Measurements from ENCODE around the gene XXYLT1. TPM values are rescaled to one million over a fixed set of nuclear protein-coding genes. Genes with fewer than 3 reads are reported as not detected.

Gene XXYLT1
- total RNA-seq, 1 experiment from 2014 or later: 25.5 TPM

GRCh38 chr3:195257454-195258448 lies 13.2 kb downstream of the XXYLT1 start:
- H3K4me1 ChIP-seq (ENCODE audit: insufficient read depth, low read length): peaks cover 16% of the 10 kb centered on the region
- no peak for TF ChIP-seq CTCF (conservative IDR thresholded peaks at IDR 0.05; ENCODE audit: low read depth, low read length)
- TF ChIP-seq EZH2phosphoT487 (IDR thresholded peaks at IDR 0.05; ENCODE audit: borderline replicate concordance, low read length): no peak
- no peak for TF ChIP-seq EZH2 (IDR thresholded peaks at IDR 0.05; ENCODE audit: low read length, unreplicated experiment)
- H3K27me3 ChIP-seq (ENCODE audit: low read length): no peaks in the 10 kb centered on the region
- no TSS peak for BruUV-seq (replicated peaks)
- H3K9me3 ChIP-seq (ENCODE audit: low read length): no peaks in the 10 kb centered on the region
- H4K20me1 ChIP-seq (ENCODE audit: low read length): no peaks in the 10 kb centered on the region
- H3K9me2 ChIP-seq (replicated peaks; ENCODE audit: low read length): no peaks in the 10 kb centered on the region
- DNase-seq: no peak
- ChIA-PET CTCF (interaction anchor here (1.5 kb wide), 1 partner anchor 575 kb away, joined by 5 read pairs; no protein-coding TSS in a partner anchor), POLR2A (ENCODE audit: unreplicated experiment) (no interaction called here)
- no peak overlapping the region for H3K27ac ChIP-seq (ENCODE audit: low read length)
- no peaks in the 10 kb centered on the region for H3K36me3 ChIP-seq (ENCODE audit: low read depth, low read length)
- intact Hi-C loops (cut with micrococcal nuclease): loop anchor here (2.0 to 10.0 kb wide), 3 partner anchors 103 to 585 kb away; partner anchors contain the start of gene LSG1
- no peak overlapping the region for H2AFZ ChIP-seq (ENCODE audit: low read length)
- no peak overlapping the region for H3K4me3 ChIP-seq (ENCODE audit: low read length)
- H3F3A ChIP-seq (ENCODE audit: low read length, unreplicated experiment): no peaks in the 10 kb centered on the region
- no peak overlapping the region for H3K4me2 ChIP-seq (ENCODE audit: low read length)
- H3K9ac ChIP-seq (ENCODE audit: low read length): no peak overlapping the region
- H3K79me2 ChIP-seq (ENCODE audit: low read length): peaks cover 59% of the 10 kb centered on the region
- ATAC-seq: no peak

- CTCF ChIA-PET: no interaction called here
- H3K4me2 ChIP-seq (ENCODE audit: low read length): no peak overlapping the region
- H2AFZ ChIP-seq (ENCODE audit: low read length): no peak overlapping the region
- DNase-seq (no peak), ATAC-seq (no peak)
- no peak overlapping the region for H3K27ac ChIP-seq (ENCODE audit: low read length)
- no TSS peak for BruUV-seq (replicated peaks)
- H3K9me2 ChIP-seq (replicated peaks; ENCODE audit: low read length): no peaks in the 10 kb centered on the region
- intact Hi-C loops (cut with micrococcal nuclease): loop anchor here (5.0 to 10.0 kb wide), 2 partner anchors 102 to 150 kb away; no protein-coding TSS in a partner anchor
- no peaks in the 10 kb centered on the region for H3K36me3 ChIP-seq (ENCODE audit: low read depth, low read length)
- H3K9ac ChIP-seq (ENCODE audit: low read length): no peak overlapping the region
- POLR2A ChIA-PET (ENCODE audit: unreplicated experiment): no interaction called here
- H3K4me1 ChIP-seq (ENCODE audit: insufficient read depth, low read length): peaks cover 16% of the 10 kb centered on the region
- no peaks in the 10 kb centered on the region for H4K20me1 ChIP-seq (ENCODE audit: low read length)
- no peaks in the 10 kb centered on the region for H3K9me3 ChIP-seq (ENCODE audit: low read length)
- TF ChIP-seq EZH2 (IDR thresholded peaks at IDR 0.05; ENCODE audit: low read length, unreplicated experiment) (no peak), EZH2phosphoT487 (IDR thresholded peaks at IDR 0.05; ENCODE audit: borderline replicate concordance, low read length) (no peak)
- H3K79me2 ChIP-seq (ENCODE audit: low read length): peaks cover 56% of the 10 kb centered on the region
- H3F3A ChIP-seq (ENCODE audit: low read length, unreplicated experiment): no peaks in the 10 kb centered on the region
- H3K4me3 ChIP-seq (ENCODE audit: low read length): no peak overlapping the region
- no peaks in the 10 kb centered on the region for H3K27me3 ChIP-seq (ENCODE audit: low read length)
These were observed 14.1 kb downstream of the XXYLT1 start for GRCh38 chr3:195256639-195257453.
